Measurements from ENCODE around the gene ARHGAP42. TPM values are rescaled to one million over a fixed set of nuclear protein-coding genes. Genes with fewer than 3 reads are reported as not detected.

Gene ARHGAP42
- total and polyA plus RNA-seq, 2 of the 4 experiments (the other 2 are of a cell fraction), result 2.9 to 7.3 TPM

DNA sequence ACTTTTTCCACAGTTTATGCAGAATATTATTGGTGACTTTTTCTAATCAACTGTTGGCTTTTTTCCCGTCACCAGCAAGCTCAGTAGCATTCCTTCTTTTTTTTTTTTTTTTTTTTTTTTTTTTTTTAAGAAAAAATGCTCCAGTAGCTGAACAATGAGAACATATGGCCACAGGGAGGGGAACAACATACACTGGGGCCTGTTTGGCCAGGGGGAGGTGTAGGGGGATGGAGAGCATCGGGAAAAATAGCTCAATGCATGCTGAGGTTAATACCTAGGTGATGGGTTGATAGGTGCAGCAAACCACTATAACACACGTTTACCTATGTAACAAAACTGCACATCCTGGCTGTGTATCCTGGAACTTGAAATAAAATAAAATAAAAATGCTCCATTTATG lies 82.5 kb downstream of the ARHGAP42 start:
- intact Hi-C loops (cut with micrococcal nuclease) (no loop called here), dilution Hi-C loops (cut with HindIII; ENCODE audit: low sequenced_read_pairs, unreplicated experiment) (no loop called here), in situ Hi-C loops (cut with MboI; ENCODE audit: low sequenced_read_pairs) (no loop called here)
- ATAC-seq (ENCODE audit: low read depth) (no peak), DNase-seq (no peak)
- H3K9me1 ChIP-seq (ENCODE audit: insufficient read depth, low read length), result peaks cover 2% of the 10 kb centered on the region; the same call in 1 of the 2 replicates
- H3K4ac ChIP-seq (ENCODE audit: low read depth, low read length), result no peak overlapping the region
- H4K91ac ChIP-seq (ENCODE audit: insufficient read depth, low read depth, low read length), result no peak overlapping the region
- H4K20me1 ChIP-seq (ENCODE audit: insufficient read depth, low read length), result no peaks in the 10 kb centered on the region
- no peak overlapping the region for H3K56ac ChIP-seq (ENCODE audit: extremely low read depth, insufficient read depth, low read length)
- POLR2A ChIA-PET (ENCODE audit: unreplicated experiment), result interaction anchor here (0.6 kb wide), 1 partner anchor 11 kb away, joined by 4 read pairs; no protein-coding TSS in a partner anchor
- H3K18ac ChIP-seq (ENCODE audit: low read depth, low read length), result no peak overlapping the region
- CTCF ChIA-PET, result no interaction called here
- no peak overlapping the region for H4K8ac ChIP-seq (ENCODE audit: low read depth in 2 of 2, low read length in 2 of 2)
- no peak overlapping the region for H4K5ac ChIP-seq (ENCODE audit: low read depth, low read length)
- WGBS, 2 experiments (ENCODE audit: extremely low coverage in 2 of 2, insufficient read length in 1 of 2), result no CpG with 5 or more reads among the region's 3 CpGs
- no peak overlapping the region for H2AFZ ChIP-seq (replicated peaks; ENCODE audit: low read length, poor library complexity)
- no peak overlapping the region for H3K4me3 ChIP-seq (ENCODE audit: insufficient read depth, low read depth, low read length)
- no TSS peak for BruUV-seq (replicated peaks)
- H3K9ac ChIP-seq (ENCODE audit: low read depth, low read length), result no peak overlapping the region
- TF ChIP-seq RCOR1 (IDR thresholded peaks at IDR 0.05; ENCODE audit: insufficient replicate concordance, low read length), result no peak
- no peak for TF ChIP-seq CTCF (conservative IDR thresholded peaks at IDR 0.05; ENCODE audit: low read depth, low read length)
- no peak for TF ChIP-seq MAFK (IDR thresholded peaks at IDR 0.05; ENCODE audit: low read depth, low read length)
- TF ChIP-seq FOS (IDR thresholded peaks at IDR 0.05; ENCODE audit: low read depth, low read length), result no peak
- TF ChIP-seq RAD21 (IDR thresholded peaks at IDR 0.05; ENCODE audit: low read length), result no peak
- TF ChIP-seq CEBPB (IDR thresholded peaks at IDR 0.05; ENCODE audit: low read depth, low read length), result no peak
- no peak for TF ChIP-seq CHD1 (IDR thresholded peaks at IDR 0.05; ENCODE audit: low read depth, low read length)
- no peak for TF ChIP-seq ELK1 (IDR thresholded peaks at IDR 0.05; ENCODE audit: borderline replicate concordance, low read depth, low read length)
- TF ChIP-seq SMC3 (IDR thresholded peaks at IDR 0.05; ENCODE audit: low read depth, low read length), result no peak
- TF ChIP-seq BHLHE40 (IDR thresholded peaks at IDR 0.05; ENCODE audit: low read depth, low read length), result no peak
- TF ChIP-seq USF2 (IDR thresholded peaks at IDR 0.05; ENCODE audit: low read depth, low read length), result no peak
- no peak for TF ChIP-seq RFX5 (IDR thresholded peaks at IDR 0.05; ENCODE audit: low read depth, low read length)
- no peak for TF ChIP-seq NFE2L2 (IDR thresholded peaks at IDR 0.05; ENCODE audit: low read depth, low read length)
- TF ChIP-seq MAZ (IDR thresholded peaks at IDR 0.05; ENCODE audit: borderline replicate concordance, low read depth, low read length), result no peak
- TF ChIP-seq POLR2A (IDR thresholded peaks at IDR 0.05; ENCODE audit: low read depth, low read length), result no peak
- TF ChIP-seq MXI1 (IDR thresholded peaks at IDR 0.05; ENCODE audit: borderline replicate concordance, low read depth, low read length), result no peak
- H3K14ac ChIP-seq (replicated peaks; ENCODE audit: low read depth, low read length), result no peak overlapping the region
- H3K4me1 ChIP-seq (ENCODE audit: control insufficient read depth, insufficient read depth, low read length), result no peaks in the 10 kb centered on the region
- no peak overlapping the region for H2BK20ac ChIP-seq (ENCODE audit: low read depth, low read length)
- H3K27me3 ChIP-seq (ENCODE audit: control insufficient read depth, insufficient read depth, low read length), result no peaks in the 10 kb centered on the region
- H2BK15ac ChIP-seq (ENCODE audit: low read depth, low read length), result no peak overlapping the region
- H3K36me3 ChIP-seq (ENCODE audit: control insufficient read depth, insufficient read depth, low read length), result no peaks in the 10 kb centered on the region
- no peak overlapping the region for H3K23ac ChIP-seq (ENCODE audit: low read depth, low read length)
- H3K79me1 ChIP-seq (ENCODE audit: low read depth in 1 of 2, low read length in 2 of 2), result peaks cover 0 to 4% of the 10 kb centered on the region in 2 experiments; a peak in 3 of 4 replicates
- no peak overlapping the region for H2BK5ac ChIP-seq (ENCODE audit: low read depth, low read length, poor library complexity, severe bottlenecking)
- H2AK9ac ChIP-seq (replicated peaks; ENCODE audit: low read depth, low read length, poor library complexity), result no peak overlapping the region
- H3K4me2 ChIP-seq (ENCODE audit: low read depth, low read length), result no peak overlapping the region
- no peaks in the 10 kb centered on the region for H3K9me3 ChIP-seq (ENCODE audit: control insufficient read depth, insufficient read depth, low read length)
- H2AK5ac ChIP-seq (ENCODE audit: low read depth, low read length), result no peak overlapping the region
- no peak overlapping the region for H3K27ac ChIP-seq (ENCODE audit: insufficient read depth, low read length)
- no peak overlapping the region for H2BK120ac ChIP-seq (ENCODE audit: low read depth, low read length)

Measured in IMR-90 (cell line).